HG03097 (cell line): Measurements from ENCODE around the gene PRKAR1B.
"Not testable (repeated sequence)": the region's sequence is repeated elsewhere in the genome, so short reads cannot be mapped to it uniquely, and the experiment has no call there.

Experiments
- ATAC-seq: cut with Tn5 transposase; IDR thresholded peaks from one replicate; pipeline ENCODE4 v1.9.1; 2021; ENCODE audit not compliant: unreplicated experiment, low FRiP score

The PRKAR1B gene

GRCh38 chr7:628826-629225 lies 98.3 kb downstream of the PRKAR1B start:
- ATAC-seq = no peak

- no peak for ATAC-seq
Measured at GRCh38 chr7:628402-628763, 98.7 kb downstream of the PRKAR1B start.

DNA sequence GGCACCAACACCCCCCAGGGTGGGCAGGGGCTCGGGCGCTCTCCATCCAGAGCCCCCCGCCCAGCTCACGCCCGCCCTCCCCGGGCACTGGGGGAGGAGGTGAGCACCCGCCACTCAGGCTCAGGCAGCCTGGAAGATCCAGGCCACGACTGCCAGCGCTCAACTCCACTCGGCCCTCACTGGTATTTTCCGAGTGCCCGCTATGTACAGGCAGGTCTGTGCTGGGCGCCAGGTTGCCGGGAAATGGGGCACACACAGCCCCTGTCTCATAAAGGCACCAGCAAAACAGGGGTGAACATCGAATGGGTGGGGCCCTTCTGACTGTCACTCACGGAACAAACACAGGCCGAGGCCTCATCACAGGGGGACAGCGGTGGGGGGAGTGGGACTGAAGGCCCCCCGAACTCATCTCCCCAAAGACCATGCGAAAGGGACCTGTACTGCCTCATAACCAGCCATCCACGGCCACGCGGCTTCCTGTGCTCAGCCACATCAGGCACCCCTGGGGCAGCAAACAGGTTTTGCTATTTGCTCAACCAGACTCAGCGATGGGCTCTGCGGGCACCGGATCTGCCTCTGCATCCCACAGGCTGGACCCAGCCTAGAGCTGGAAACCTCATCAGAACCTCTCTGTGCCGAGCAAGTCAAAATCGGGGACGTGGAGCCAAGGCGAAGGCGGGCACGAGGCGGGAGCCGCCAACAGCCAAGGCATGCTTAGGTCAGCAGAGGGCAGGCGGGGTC lies 99.2 kb downstream of the PRKAR1B start:
- ATAC-seq = no peak

DNA sequence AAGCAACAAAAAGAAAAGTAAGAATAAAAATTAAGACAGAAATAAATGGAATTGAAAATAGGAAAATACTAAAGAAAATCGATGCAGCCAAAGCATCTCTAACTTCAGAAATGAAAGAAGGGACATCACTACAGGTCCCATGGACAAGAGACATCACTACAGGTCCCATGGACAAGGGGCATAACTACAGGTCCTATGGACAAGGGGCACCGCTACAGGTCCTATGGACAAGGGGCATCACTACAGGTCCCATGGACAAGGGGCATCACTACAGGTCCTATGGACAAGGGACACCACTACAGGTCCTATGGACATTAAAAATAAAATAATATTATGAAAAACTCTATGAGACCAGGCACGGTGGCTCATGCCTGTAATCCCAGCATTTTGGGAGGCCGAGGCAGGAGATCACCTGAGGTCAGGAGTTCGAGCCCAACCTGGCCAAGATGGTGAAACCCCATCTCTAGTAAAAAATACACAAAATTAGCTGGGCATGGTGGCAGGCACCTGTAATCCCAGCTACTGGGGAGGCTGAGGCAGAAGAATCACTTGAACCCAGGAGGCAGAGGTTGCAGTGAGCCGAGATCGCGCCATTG lies 101.6 kb downstream of the PRKAR1B start:
- no peak for ATAC-seq

DNA sequence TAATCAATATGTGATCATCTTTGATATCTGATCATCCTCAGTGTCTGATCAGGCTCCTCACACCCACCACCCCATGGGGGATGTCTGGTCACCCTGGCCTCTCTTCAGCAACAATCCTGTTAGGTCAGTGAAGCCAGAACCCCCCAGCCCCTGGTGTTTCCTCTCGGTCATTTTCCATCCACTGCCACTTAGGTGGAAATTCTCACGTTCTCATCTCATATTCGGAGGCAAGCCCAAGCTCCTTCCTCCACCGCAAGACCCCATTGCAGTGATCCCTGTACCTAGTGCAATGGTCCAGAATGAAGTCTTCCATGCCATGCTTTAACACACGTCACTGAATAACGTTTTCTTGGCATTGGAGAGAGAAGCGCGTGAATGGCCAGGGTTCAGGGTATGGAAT lies 103.6 kb downstream of the PRKAR1B start:
- no peak for ATAC-seq

DNA sequence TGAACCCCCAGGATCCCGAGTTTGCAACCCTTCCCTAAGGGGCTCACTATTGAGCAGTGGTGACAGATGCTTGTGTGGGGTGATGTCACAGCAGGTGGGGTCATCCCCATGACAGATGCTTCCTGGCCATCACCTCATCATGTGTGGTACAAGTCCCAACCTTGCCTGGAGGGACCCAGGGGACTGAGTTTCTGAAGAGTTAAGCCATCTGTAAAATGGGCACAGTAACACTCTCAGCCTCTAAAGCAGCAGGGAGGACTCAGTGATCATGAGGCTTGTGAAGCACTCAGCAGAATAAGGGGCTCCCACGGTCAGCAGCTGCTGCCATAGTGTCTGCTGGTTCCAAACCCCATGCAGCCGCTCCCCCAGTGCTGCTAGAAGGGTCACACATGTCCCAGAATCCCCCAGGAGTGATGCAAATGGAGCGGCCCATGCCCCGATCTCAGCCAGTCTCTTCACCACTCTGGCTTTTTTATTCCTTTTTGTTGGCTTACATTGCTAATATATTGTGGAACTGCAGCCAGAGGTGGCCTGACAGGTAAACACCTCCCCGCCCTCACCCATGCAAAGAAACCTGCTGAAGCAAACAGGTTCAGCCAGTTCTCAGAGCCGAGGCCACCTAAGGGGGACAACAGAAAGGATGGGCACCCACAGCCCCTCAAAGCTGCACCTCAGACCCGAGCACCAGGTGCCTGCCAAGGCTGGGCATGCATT lies 105.4 kb downstream of the PRKAR1B start:
- ATAC-seq = no peak

DNA sequence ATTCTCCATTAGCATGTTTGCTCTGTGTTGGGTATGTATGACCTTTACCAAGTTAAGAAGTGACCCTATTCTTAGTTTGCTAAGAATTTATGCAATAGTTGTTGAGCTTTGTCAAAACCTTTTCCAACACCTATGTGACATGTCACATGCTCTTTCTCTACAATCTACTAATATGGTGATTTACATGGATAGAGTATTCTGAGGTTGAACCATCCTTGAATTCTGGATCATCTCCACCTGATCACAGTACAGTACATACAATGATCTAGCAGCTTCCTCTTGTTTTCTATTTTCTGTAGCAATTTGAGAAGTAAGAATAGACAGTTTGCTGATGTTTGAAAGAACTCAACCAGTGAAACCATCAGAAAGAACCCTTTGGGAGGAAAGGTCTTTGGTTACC lies 106.2 kb downstream of the PRKAR1B start:
- no peak for ATAC-seq

DNA sequence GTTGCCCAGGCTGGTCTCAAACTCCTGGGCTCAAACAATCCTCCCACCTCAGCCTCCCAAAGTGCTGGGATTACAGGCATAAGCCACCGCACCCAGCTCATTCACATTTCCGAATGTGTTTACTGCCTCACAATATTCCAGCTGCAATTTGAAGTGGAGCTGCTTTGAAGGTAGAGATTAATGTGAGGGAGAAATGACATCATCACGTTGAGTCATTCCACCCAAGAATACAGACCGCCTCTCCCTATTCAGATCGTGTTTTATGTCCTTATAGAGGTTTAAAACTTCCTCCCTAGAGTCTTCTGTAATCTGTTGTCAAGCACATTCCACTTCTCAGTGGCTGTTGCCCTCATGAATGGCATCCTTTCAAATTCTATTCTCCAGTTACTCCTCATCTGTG lies 107.0 kb downstream of the PRKAR1B start:
- ATAC-seq = no peak

DNA sequence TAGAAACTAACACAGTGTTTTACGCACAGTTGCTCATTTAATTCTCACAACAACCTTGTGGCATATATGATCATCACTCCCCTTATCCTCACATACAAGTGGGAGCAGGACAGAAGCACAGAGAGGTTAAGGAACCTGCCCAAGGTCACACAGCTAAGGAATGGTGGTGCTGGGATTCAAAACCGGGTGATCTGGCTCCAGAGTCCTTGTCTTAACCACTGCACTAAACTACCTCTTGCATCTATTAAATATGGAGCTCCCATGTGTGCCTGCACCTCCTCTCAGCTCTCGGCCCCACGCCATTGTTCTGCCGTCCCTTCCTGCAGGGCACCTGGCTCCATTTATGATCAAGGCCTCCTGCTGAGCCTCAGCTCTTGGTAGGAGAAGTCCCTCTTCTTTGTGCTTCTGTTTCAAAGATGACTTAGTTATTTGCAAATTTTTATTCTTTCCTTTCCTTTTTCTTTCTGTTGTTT lies 107.7 kb downstream of the PRKAR1B start:
- ATAC-seq = no peak

DNA sequence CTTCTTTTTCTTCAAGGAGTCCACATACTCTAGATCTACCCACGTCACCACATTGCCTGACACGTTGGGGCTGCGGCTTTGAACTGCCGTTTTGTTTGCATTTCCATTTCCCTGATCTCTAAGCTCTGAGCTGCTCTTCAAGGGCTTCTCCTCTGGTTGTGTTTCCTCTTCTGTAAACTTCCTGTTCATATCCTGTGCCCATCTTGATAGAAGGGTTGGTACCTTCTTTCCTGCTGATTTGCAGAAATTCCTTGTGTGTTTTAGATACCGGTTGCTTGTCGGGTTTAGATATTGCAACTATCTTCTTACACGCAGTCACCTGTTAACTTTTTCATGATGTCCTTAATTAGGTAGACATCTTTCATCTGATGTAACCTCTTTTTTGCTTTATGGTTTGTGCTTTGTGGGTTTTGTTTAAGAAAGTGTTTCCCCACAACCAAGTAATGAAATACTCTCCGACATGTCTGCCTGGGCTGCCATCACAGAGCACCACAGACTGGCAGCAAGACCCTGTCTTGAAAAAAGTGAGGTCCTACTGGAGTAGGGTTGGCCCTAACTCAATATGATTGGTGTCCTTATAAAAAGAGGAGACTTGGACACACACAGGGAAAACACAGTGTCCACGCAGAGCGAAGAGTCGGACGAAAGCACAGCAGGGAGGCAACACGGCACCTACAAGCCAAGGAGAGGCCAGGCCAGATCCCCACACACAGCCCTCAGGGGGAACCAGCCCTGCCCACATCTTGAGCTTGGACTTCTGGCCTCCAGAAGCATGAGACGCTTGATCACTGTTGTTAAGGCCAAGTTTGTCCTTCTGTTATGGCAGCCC lies 108.3 kb downstream of the PRKAR1B start:
- no peak for ATAC-seq

- ATAC-seq = no peak
Measured at GRCh38 chr7:617614-618538, 109.2 kb downstream of the PRKAR1B start.

DNA sequence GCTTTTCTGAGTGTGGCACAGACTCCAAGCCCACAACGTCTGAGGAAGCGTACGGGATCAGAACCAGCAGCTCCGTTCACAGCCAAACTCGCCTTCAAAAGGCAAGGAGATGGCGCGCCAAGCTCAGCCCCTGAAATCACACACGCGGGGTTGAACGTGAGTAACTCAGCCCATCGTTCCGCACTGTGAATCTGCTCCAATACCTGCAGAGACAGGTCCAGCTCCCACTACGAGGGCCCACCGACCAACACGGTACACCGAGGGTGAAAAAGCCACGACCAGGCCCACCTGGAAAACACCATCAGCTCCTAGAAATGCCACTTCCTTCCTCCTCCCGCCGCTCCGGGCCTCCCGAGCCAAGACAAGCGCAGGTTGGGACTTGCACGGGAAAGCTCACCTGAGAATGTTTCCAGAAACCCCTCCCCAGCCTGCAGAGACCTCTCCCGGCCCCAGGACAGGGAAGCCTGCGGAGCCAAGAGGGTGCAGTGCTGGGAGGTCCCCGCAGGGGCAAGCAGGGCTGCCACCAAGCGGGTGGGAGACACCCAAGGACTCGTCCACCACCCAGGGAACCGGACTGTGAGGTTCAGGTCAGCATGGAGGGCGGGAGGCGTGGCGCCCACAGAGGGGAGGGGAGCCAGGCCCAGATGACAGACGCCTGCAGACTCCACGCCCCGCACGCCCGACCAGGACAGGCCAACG lies 113.5 kb downstream of the PRKAR1B start:
- ATAC-seq = no peak

GRCh38 chr7:611837-612236 lies 115.2 kb downstream of the PRKAR1B start:
- ATAC-seq = not testable (repeated sequence)

- ATAC-seq = no peak
Measured at GRCh38 chr7:611281-611810, 115.7 kb downstream of the PRKAR1B start.

DNA sequence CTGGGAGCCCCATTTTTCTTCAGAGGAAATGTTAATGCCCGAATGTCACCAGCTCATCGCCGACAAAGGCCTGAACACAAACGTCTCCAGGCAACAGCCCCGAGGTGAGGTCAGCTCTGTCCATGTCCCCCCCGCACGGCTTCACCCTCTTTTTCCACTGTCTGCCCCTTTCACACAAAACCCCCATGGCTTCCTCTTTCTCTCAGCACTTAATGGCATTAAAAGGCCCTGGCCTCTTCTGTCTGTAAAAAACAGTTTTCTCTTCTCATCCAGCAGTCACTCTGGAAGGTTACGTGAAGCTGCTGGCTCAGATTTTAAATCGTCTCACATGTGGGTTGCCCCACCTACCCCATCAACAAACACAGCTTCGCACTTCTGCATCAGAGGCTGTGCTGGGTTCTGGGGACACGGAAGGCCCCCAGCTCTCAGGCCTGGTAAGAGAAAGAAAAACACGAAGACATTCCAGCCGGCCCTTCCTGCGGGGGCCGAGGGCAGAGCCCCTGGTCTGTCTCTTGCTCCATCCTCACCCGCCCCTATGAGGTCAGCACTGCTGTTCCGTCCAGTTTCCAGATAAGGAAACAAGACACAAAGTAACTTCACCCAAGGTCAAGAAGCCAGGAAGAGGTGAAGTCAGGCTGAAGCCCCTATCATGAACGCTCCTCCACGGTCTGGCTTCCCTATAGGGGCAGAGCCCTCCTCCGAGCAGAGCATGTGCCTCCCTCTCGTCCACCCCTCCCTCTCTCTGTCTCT lies 116.4 kb downstream of the PRKAR1B start:
- ATAC-seq = no peak

- ATAC-seq = no peak
Measured at GRCh38 chr7:610141-610530, 116.9 kb downstream of the PRKAR1B start.

GRCh38 chr7:609365-609764 lies 117.7 kb downstream of the PRKAR1B start:
- ATAC-seq = no peak

GRCh38 chr7:608954-609353 lies 118.1 kb downstream of the PRKAR1B start:
- ATAC-seq = no peak
